NCI-H146 treated with DMSO at 0.1 percent for 48 hours (cell line): ENCODE measurements around the gene PDE6B.
"Not testable (repeated sequence)": the region's sequence is repeated elsewhere in the genome, so short reads cannot be mapped to it uniquely, and the experiment has no call there.

Experiments used
- DNase-seq: peaks from one replicate; lab custom pipeline; 2025; ENCODE audit not compliant: unreplicated experiment; lab: John Stamatoyannopoulos, UW

Gene PDE6B

DNA sequence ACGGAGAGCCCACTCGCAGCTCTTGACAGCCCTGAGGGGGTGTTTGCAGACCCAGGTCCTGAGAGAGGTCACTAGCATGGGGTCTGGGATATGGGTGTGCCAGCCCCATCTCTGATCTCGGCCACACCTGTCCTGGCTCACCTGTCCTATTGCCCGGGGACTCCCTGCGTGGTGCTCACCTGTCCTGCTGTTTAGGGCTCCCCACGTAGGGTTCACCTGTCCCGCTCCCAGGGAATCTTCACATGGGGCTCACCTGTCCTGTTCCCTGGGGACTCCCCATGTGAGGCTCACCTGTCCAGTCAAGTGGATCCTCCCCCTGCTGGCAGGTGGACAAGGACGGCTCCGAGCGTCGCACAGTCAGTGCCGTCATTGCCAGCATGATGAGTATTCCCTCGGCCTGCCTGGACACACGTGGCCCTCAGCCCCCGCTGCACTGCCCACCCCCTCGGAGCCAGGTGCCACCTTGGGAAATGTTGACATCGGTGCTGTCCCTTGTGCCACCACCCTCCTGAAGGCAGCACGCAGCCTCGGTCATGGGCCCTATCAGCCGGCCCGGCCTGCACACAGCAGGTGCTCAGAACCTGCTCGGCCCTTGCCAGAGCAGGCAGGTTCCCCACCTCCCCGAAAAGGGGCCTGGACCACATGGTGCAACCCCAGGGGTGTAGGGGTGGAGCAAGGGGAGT is 57.3 kb downstream of the PDE6B start:
- peak; percentile 64 for DNase-seq

DNA sequence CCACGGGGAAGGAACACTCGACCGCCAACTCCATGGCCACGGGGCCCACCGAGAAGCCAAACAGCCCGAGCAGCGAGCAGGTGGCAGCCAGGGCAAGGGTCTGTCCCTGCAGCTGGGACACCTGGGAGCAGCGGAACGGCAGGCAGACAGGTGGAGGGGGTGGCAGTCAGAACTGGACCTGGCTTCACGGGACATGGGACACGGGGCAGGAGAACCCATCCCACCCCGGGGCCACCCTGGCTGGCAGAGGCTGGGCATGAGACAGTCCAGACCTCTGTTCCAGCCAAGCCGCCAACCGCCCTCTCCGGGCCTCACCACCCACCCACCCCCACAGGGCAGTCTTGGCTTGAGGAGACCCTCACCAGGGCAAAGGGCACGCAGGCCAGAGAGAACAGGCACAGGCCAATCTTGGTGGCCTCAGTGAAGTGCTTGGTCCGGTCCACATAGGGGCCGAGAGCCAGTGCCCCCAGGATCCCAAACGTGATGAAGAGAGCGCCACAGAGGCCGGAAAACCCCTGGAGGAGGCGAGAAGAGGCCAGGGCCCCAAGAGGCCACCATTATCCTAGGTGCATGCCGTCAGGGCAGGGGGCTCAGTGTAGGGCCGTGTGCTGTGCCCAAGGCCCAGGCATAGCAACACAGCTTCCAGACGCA is 58.0 kb downstream of the PDE6B start:
- no peak for DNase-seq

DNA sequence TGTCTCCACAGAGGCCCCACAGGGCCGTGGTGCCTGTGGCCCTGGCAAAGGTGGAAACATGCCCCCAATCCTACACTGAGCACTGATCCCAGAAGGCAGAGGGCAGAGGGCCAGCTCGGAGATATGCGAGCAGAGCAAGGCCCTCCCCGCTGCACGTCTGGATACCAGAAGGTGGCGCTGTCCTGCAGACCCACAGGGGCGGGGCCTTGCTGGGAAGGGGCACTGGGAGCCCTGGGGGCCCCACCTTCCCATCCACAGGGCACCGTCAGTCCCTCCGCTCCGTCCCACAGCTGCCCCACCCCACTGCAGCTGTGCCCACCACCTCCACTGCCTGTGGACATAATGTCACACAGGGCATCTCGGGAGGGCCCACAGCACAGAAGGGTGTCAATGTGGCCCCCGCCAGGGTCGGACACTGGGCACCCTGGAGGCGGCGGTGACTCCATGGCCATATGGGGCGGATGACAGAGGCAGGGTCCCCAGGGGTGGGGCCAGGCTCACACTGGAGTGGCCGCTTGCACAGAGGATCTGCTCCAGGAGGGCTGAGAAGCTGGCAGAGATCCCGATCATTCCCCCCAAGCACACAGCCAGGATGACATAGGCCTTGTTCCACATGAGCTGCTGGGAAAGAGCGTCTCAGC is 58.7 kb downstream of the PDE6B start:
- no peak for DNase-seq

DNA sequence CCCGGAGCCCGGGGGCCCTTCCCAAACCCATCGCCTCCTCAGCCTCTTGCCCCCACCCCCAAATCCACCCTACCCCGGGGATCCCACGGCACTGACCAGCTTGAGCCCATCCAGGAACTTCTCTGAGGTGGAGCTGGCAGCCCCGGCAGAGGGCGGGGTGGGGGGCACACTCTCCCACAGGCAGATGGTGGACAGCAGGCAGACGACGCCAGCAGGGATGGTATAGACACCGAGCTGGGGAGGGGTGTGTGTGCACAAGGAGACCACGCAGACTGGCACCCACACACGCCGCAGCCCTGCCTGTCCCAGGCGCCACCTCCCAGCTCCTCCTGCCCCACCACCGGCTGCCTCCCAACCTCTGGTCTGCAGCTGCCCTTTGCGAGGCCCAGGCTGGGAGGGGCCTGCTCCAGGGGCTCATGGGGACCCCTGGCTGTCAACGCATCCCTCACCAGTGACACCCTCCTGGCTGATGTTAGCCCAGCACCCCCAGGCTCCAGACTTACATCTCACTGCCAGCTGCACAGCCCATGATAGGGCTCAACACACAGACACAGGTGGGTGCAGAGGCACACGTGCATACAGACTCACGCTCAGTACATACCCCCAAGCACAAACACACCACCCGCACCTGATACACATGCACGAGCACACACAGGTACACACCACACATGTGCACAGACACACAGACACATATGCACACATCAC is 59.4 kb downstream of the PDE6B start:
- DNase-seq: no peak

DNA sequence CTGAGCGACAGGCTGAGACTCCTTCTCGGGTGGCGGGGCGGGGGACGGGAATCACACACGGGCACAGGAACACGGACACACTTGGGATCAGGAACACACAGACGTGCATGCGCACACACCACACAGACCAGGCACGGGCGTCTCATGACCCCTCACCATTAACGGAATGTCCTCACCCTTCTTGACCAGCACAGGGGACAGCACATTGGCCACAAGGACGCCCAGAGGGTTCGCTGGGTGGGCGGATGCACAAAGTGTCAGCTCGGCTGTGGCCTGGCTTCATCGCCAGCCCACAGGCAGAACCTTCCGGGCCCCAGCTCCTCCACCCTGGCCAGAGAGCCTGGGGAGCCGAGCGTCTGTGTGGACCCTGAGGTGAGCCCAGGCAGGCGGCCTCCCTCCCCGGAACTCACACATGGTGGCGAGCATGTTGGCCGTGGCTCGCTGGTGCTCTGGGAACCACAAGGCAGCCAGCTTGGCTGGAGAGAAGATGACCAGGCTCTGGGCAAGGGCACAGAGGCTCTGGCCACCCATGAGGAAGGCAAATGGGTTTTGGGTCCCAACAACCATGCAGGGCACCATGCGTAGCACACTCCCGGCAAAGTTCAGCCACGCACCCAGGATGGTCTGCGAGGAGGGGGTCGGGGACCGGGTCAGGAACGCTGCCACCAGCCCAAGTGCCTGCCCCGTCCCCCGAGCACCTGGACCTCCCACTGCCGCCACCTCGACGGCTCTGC is 60.5 kb downstream of the PDE6B start:
- no peak for DNase-seq

DNA sequence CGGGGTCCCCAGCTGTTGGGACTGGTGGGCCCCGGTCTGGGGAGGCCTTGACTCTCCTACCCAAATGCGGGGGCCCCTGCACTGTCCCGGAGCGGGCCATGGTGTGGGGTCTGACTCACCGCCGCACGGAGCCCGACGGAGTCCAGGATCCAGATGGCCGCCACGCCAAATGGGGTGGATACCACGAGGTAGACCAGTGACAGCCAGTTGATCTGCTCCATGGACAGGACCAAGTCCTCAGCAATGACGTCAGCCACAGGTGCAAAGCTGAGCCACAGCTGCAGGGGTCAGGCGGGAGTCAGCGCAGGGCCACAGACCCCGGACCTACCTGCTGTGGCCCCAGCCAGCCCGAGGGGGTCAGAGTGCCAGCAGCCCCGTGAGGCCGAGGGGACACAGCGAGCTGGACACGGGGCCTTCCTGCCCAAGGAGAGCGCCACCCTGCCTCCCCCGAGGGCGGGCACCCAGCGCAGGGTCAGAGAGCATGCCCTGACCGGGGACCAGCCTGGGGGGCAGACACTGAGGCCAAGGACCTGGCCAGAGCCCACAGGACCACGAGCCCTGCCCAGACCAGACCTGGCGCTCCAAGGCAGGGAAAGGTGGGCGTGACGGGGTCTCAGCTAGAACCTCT is 61.2 kb downstream of the PDE6B start:
- no peak for DNase-seq

DNA sequence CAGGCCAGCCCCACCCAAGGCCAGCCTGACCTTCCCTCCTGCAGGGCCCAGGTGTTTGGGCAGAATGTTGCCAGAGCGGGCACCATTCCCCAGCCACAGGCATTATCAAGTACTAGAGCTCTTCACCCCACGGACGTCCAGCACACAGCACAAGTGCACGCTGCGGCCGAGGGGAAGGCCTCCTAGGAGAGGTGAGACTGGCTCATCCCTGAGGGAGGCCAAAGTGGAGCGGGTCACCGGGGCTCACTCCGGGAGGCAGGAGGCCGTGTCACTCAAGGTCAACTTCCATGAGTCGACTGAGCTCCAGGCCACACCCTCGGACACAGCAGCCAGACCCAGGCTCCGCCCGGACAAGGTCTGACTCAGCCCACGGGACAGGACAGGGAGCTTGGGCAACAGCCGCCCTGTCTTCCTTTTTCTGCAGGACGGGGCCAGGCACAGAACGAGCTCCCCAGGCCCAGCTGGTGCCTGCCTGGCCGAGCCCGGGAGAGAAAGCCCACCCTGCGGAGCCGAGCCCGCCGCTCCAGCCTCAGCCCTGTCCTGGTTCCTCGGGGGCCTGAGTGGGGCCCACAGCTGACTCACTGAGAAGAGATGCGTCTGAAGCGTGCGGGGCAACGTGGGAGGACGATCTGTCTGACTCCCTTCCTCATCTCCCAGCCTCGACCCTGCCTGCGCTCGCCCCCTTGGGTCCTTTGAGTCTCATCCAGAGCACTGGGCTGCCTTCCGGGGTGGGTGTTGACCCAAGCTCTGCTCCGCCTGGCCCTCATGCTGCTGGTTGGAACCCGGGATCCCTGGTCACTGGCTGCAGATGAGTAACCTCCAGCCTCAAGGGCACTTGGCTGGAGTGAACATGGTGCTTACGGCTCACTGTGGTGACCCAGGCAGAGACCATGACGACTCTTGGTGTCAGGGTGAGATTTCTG is 61.9 kb downstream of the PDE6B start:
- no peak for DNase-seq

DNA sequence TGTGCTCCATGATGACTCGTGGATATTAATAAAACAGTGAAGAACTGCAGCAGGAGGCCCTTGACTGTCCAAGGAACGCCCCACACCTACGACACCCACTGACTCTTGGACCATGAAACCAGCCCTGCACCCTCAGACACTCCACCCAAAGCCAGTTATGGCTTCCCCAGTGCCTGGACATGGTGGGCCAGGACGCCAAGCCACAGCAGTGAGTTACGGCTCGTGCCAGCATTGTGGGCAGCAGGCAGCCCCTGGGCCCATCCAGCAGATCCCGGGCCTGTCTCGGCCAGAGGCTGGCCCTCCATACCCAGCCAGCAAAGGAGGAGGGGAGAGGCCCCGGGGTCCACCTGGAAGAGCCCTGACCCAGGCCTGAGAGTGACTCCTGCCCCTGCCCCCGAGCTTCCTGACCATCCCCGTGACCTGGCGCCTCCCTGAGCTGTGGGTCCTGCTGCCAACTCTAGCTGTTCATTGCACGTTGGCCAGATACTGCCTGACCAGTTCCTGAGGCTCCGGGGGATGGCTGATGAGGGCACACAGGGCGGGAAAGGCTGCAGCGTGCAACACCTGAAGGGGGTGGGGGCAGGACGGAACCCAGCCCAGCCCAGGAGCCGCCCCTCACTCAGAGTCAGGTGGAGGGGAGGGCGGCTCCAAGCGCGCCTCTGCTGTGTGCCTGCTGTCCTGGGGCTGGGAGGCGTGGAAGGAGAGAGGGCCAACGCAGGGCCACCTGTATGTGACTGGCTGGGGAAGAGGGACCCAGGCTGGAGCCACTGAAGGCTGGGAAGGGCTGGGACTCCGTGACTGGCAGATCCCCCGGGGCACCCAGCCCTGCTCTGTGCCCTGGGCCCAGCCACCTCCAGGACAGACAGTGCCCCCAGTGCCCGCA is 62.8 kb downstream of the PDE6B start:
- no peak for DNase-seq

DNA sequence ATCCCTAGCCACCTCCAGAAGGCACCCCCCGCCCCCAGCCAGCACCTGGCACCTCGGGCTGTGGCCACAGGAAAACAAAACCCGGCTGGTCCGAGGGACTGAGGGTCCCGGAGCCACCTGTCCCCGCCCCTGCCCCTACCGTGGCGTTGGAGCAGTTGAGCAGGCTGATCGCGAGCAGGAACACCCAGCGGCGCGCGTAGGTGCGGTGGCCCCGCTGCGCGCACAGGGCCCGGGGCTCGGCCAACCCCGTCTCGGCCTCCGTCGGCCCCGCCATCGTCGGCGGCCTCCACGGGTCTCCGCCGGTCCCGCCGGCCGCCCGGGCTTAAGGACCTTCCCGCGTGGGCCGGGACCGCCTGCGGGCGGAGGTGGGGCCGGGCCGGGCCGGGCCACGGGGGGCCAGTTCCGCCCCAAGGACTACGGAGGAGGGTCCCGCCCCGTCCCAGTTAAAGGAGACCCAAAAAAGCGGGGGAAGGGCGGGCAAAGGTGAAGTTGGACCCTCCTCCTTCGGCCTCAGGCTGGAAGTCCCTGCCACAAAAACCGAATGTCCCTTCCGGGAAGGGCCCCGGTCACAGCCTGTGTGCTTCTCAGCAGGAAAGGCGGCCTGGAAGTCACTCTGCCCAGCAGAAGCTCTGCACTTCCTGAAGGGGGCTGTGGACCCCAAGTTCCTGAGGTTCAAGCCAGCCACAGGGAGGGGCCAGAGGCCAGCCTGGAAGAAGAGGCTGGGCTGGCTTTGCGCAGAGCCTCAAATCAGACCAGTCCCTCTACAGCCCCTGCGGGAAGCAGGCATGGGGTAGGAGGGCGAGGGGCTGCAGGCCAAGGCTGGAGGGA is 63.7 kb downstream of the PDE6B start, which contains the start of gene SLC49A3:
Gene SLC49A3, minus strand, starts transcription at position 298 of the 828 bp plus-strand sequence. Its CDS starts 24 bp downstream, at position 274.
- no peak for DNase-seq

DNA sequence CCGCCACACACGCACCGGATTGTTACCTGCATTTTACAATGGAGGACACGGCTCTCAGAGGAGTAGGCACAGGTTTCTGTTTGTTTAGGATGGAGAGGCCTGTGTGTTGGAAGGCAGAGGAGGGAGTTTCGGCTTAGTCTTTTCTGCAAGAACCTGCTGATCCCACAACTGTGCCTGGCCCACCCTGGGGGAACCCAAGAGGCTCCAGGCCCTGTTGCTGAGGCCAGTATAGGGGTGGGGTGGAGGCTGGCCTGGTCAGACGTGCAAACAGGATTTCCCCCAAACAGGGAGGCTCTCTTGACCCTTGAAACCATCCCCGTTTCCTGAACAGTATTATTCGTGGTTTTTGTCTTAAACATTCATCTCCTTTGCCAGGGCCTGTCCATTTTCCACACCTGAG is 64.3 kb downstream of the PDE6B start:
- DNase-seq: no peak

DNA sequence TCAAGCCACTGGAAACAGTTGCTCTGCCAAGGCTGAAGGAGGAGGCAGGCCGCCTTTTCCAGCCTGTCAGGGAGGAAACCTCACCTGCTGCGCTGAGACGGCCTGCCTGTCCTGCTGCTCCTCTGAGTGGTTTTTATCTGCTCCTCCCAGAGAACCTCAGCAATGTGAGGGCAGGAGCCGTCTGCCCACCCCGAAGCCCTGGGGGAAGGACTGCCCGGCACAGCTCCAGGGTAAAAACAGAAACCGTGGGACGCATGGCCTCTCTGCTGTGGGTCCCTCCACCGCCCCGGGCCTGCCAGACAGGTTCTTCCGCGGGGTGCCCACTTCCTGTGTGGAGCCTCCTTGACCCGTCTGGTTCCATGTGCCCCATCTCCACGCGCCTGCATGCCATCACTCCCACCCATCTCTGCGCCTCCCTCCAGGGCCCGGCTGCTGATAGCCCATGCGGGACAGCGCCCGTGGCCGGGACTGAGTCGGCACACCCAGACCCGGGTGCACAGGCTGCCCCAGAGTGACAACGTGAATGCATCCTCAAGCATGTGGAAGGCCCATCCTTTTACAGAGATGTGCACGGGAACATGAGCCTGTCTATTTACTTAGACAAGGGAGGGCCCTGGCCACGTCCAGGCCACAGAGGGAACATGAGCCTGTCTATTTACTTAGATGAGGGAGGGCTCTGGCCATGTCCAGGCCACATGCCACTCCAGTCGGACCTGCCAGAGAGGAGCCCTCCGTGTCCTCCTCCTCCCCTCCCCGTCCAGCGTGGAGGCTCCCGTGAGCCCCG is 67.6 kb downstream of the PDE6B start:
- no peak for DNase-seq

DNA sequence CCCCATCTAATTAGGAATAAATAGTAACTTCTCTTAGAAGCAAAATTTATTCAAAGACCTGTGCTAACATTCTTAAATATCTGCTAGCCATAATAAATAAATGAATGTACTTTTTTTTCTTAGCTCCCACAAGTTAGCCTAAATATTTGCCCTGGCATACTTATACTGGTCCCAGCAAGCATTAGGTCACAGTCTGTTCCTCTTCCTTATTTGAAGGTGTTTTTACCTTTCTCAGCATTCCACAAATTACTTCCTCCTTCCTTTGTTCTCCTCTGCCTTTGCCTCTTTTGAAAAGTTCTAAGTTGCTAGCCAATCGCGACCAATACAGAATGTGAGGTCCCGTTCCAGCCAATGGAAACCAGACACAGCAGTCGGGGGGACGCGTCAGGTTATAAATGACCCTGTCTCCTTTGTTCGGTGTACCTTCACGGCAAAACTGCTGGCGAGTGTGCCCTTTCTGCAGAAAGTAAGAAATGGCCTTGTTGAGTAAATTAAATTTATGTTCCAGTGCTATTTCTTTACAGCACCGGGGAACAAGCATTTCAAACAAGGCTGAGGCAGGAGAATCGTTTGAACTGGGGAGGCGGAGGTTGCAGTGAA is 69.1 kb downstream of the PDE6B start:
- not testable (repeated sequence) for DNase-seq

DNA sequence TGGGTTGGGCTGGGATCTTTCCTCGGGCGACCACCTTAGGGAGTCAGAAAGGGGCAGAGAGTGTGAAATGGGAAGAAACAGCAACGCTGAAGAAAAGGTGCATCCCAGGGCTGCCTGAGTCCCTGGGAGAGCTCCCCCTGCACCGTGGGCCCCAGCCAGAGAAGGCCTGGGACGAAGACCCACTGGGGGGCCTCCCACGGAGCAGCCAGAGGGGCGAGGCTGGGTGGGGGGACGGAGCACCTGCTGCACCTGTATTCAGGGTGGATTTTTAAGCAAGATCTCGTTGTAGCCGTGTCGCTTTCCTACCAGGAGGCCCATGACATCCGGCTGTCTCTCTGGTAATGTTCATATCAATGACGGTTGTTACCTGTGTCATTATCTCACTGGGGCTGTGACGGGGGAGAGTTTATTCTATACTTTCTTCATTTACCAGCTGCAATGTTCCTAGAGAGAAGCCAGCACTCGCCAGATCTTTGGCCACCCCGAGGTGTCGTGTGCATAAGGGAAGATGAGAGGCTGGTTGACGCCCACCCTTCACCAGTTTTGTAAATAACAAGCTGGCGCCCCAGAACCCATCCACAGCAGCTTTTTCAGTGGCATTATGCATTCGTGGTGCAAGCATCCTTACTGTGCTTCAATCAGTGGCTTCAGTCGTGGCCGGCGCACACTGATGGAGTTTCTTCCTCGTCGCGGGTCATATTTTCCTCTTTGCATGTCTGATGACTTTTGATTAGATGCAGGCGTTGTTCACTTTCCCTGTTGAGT is 74.6 kb downstream of the PDE6B start:
- no peak for DNase-seq

DNA sequence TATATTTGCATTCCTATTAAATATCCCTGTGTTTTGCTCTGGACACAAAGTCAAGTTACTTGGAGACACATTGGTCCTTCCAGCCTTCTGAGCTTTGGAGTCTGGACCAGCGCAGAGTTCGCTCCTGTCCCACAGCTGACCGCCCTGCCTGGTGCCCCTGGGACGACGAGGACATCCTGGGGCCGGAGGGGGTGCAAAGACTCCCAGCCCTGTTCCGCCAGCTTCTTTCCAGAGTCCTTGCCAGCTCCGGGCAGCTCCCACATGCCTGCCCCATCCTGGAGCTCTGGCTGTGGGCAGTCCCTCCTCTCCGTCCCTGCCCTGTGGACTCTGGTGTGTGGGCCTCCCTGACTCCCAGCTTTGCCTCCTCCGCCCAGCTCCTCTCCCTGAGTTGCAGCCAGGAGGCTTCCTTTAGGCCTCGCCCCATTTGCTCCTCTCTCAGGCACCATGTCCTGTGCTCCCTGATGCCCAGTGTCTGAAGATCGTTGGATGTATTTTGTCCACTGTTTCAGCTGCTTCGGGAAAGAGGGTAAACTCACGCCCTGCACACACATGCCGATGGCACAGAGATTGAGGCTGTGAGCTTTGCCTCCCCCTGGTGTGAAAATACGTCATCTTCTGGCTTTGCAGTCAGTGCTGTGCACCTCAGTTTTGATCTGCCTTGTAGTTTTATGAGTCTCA is 75.4 kb downstream of the PDE6B start:
- no peak for DNase-seq

DNA sequence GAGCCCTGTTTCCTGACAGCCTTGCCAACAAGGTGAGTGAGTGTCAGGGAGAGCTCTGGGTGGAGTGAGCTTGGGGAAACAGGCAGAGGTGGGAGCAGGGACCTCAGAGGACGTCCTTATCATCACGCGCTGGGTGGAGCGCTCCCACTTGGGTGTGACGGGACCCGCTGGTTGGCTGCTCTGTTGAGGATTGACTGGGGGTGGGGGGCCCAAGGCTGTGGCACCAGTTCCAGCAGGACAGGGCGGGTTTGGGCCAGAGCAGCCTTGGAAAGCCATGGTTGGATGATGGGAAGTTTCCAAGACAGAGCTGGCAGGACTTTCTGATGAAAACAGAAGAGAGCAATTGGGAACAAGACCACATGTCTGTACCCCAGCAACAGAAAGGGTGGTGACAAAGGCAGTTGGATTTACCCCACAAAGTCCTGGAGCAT is 77.3 kb downstream of the PDE6B start:
- no peak for DNase-seq
